Panc1 (cell line): Measurements from ENCODE around the gene PPM1L. TPM values are rescaled to one million over a fixed set of nuclear protein-coding genes. Genes with fewer than 3 reads are reported as not detected.
A peak's percentile ranks its signal among the peaks of the same experiment; 100 is the strongest.

ENCODE experiments used
- ATAC-seq: fragments of 200-7000 bp; cut with Tn5 transposase; 2 replicates; pipeline ENCODE4 v1.9.1; 2020; ENCODE audit warnings: mild to moderate bottlenecking, moderate library complexity
- BruUV-seq: library from RNA; stranded (reverse); fragments of 400-500 nt; replicated peaks from 2 replicates; lab custom pipeline; 2021; lab: Mats Ljungman, UMichigan
- CTCF ChIA-PET: fragments of 300-600 bp; sonication (Branson Sonifier 250); formaldehyde crosslinking; loops from one replicate; lab custom pipeline; 2022; ENCODE audit warnings: antibody characterized with exemption; lab: Charles Lee
- POLR2A ChIA-PET: fragments of 300-600 bp; sonication (Branson Sonifier 250); formaldehyde crosslinking; loops from one replicate; lab custom pipeline; 2022; ENCODE audit warnings: antibody characterized with exemption; lab: Charles Lee
- DNase-seq: peaks from one replicate; pipeline ENCODE4 v3.0.0-alpha.2; 2010; ENCODE audit warnings: low read depth, low spot score
- H3K27ac ChIP-seq: 2 replicates; pipeline ENCODE4 v1.5.1; 2011; ENCODE audit warnings: mild to moderate bottlenecking, low read length, inconsistent platforms
- H3K27me3 ChIP-seq: fragments of 200-500 bp; sonication (Bioruptor generic); 2 replicates; pipeline ENCODE4 v1.6.0; 2014; ENCODE audit warnings: low read length, inconsistent platforms; ENCODE audit not compliant: control insufficient read depth, insufficient read depth
- H3K36me3 ChIP-seq: fragments of 200-500 bp; sonication (Bioruptor generic); 2 replicates; pipeline ENCODE4 v1.5.1; 2014; ENCODE audit warnings: inconsistent platforms, mild to moderate bottlenecking, low read length, moderate library complexity; ENCODE audit not compliant: control insufficient read depth, insufficient read depth
- H3K4me1 ChIP-seq: 2 replicates; pipeline ENCODE4 v1.5.1; 2011; ENCODE audit warnings: inconsistent platforms, mild to moderate bottlenecking, low read length, moderate library complexity; ENCODE audit not compliant: control insufficient read depth, insufficient read depth
- H3K4me3 ChIP-seq, 2 experiments: 2 replicates each; pipeline ENCODE4 v1.5.1; 2011 to 2012; ENCODE audit warnings: low read depth in 2 of 2, low read length in 2 of 2, mild to moderate bottlenecking in 2 of 2, inconsistent platforms in 1 of 2, moderate library complexity in 1 of 2
- H3K9me3 ChIP-seq: fragments of 200-500 bp; sonication (Bioruptor generic); 2 replicates; pipeline ENCODE4 v1.5.1; 2014; ENCODE audit warnings: low read depth, mild to moderate bottlenecking, inconsistent platforms, low read length, moderate library complexity; ENCODE audit not compliant: control insufficient read depth, insufficient read depth
- CTCF ChIP-seq: fragments of 450-650 bp; IDR thresholded peaks from 2 replicates; pipeline ENCODE4 v1.5.1; 2017; ENCODE audit warnings: mild to moderate bottlenecking
- POLR2AphosphoS5 ChIP-seq: IDR thresholded peaks from 2 replicates; pipeline ENCODE4 v1.6.1; 2012; ENCODE audit warnings: mild to moderate bottlenecking, low read depth, low read length, moderate library complexity
- REST ChIP-seq, 2 experiments: IDR thresholded peaks; 2 replicates each; pipeline ENCODE4 v1.6.1; 2011 to 2012; ENCODE audit warnings: low read depth in 2 of 2, control low read depth in 1 of 2, low read length in 1 of 2, mild to moderate bottlenecking in 1 of 2, moderate library complexity in 1 of 2; ENCODE audit not compliant: insufficient read depth in 1 of 2
- SIN3A ChIP-seq: IDR thresholded peaks from 2 replicates; pipeline ENCODE4 v1.6.1; 2012; ENCODE audit warnings: low read depth, mild to moderate bottlenecking, low read length, moderate library complexity, borderline replicate concordance; ENCODE audit not compliant: insufficient read depth
- TCF7L2 ChIP-seq: IDR thresholded peaks from 2 replicates; pipeline ENCODE4 v1.6.1; 2011; ENCODE audit warnings: mild to moderate bottlenecking, low read depth, low read length, inconsistent platforms
- in situ Hi-C: cut with HindIII; loops from 2 replicates; pipeline ENCODE4 v1.10.0; 2016; ENCODE audit warnings: low sequenced_read_pairs, low pct_unique_long_range_greater_than_20kb
- intact Hi-C: fragments of 100-400 bp; cut with micrococcal nuclease; formaldehyde crosslinking; loops from one replicate; pipeline ENCODE4 v1.10.0; 2022; ENCODE audit not compliant: unreplicated experiment
- total RNA-seq: library from RNA; stranded (reverse); gene quantifications from one replicate; pipeline ENCODE4 v1.2.1, GENCODE V29; 2021; ENCODE audit not compliant: unreplicated experiment

Gene PPM1L
- total RNA-seq, 1 experiment from 2014 or later = 23.8 TPM

GRCh38 chr3:160941885-160942494 is 186.0 kb downstream of the PPM1L start:
- in situ Hi-C loops = no loop called here
- intact Hi-C loops = loop anchor here (1.0 to 5.0 kb wide), 3 partner anchors 235 to 360 kb away; no protein-coding TSS in a partner anchor

GRCh38 chr3:160943996-160944395 is 188.0 kb downstream of the PPM1L start:
- no TSS peak for BruUV-seq
- H3K27ac ChIP-seq = no peak overlapping the region
- CTCF ChIA-PET = no interaction called here
- DNase-seq (no peak), ATAC-seq (no peak)
- TF ChIP-seq POLR2AphosphoS5 = no peak
- TF ChIP-seq CTCF = no peak
- TF ChIP-seq TCF7L2 = no peak
- no peak for TF ChIP-seq SIN3A
- no peak for TF ChIP-seq REST (IDR thresholded peaks at IDR 0.05; ENCODE audit: insufficient read depth in 1 of 2, low read depth in 2 of 2, low read length in 1 of 2)
- intact Hi-C loops (loop anchor here (5.0 kb wide), 2 partner anchors 257 to 362 kb away; no protein-coding TSS in a partner anchor), in situ Hi-C loops (no loop called here)
- H3K27me3 ChIP-seq = no peaks in the 10 kb centered on the region
- POLR2A ChIA-PET = no interaction called here
- H3K36me3 ChIP-seq = no peaks in the 10 kb centered on the region
- no peaks in the 10 kb centered on the region for H3K4me1 ChIP-seq
- no peaks in the 10 kb centered on the region for H3K9me3 ChIP-seq
- no peak overlapping the region for H3K4me3 ChIP-seq

More at GRCh38 chr3:160941885-160942494, 186.0 kb downstream of the PPM1L start:
- ChIA-PET POLR2A (no interaction called here), CTCF (interaction anchor here (0.6 to 1.0 kb wide), 3 partner anchors 182 to 252 kb away, joined by 3 to 8 read pairs (median 4); no protein-coding TSS in a partner anchor)
- no peaks in the 10 kb centered on the region for H3K9me3 ChIP-seq
- peak; percentile 87 for ATAC-seq
- no peaks in the 10 kb centered on the region for H3K27me3 ChIP-seq
- no peaks in the 10 kb centered on the region for H3K4me1 ChIP-seq
- DNase-seq = peak; percentile 78
- H3K4me3 ChIP-seq = no peak overlapping the region
- H3K27ac ChIP-seq = no peak overlapping the region
- BruUV-seq = no TSS peak
- no peaks in the 10 kb centered on the region for H3K36me3 ChIP-seq
- TF ChIP-seq CTCF = peak; percentile 83
- TF ChIP-seq REST (IDR thresholded peaks at IDR 0.05; ENCODE audit: insufficient read depth in 1 of 2, low read depth in 2 of 2, low read length in 1 of 2) = no peak
- no peak for TF ChIP-seq TCF7L2
- no peak for TF ChIP-seq SIN3A
- TF ChIP-seq POLR2AphosphoS5 = no peak
